LNCAP (cell line): ENCODE data around the gene DYNC1H1.

Experiments used
- TF ChIP-seq, protein P1 (sequence below): fragments of 450-650 bp; IDR thresholded peaks from 2 replicates; pipeline ENCODE4 v1.5.1; 2017; ENCODE audit warnings: mild to moderate bottlenecking

The DYNC1H1 gene

DNA sequence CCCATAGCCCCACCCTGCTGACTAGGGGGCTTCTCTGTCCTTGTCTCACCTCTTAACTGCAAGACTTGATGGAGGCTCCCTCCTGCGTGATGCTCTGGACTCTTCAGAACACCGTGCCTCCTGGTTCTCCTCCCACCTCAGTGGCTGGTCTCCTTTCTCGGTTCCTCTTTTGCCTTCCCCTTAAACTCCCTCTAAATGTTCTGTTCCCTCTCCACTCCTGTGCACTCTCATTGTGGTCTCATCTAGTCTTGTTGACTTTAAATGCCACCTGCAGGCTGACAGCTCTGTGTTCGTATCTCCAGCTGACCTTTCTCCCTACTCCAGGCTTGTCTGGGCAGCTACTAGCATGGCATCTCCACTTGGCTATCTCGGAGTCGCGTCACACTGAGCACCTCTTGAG is 28.3 kb downstream of the DYNC1H1 start:
- TF ChIP-seq, protein P1, sequence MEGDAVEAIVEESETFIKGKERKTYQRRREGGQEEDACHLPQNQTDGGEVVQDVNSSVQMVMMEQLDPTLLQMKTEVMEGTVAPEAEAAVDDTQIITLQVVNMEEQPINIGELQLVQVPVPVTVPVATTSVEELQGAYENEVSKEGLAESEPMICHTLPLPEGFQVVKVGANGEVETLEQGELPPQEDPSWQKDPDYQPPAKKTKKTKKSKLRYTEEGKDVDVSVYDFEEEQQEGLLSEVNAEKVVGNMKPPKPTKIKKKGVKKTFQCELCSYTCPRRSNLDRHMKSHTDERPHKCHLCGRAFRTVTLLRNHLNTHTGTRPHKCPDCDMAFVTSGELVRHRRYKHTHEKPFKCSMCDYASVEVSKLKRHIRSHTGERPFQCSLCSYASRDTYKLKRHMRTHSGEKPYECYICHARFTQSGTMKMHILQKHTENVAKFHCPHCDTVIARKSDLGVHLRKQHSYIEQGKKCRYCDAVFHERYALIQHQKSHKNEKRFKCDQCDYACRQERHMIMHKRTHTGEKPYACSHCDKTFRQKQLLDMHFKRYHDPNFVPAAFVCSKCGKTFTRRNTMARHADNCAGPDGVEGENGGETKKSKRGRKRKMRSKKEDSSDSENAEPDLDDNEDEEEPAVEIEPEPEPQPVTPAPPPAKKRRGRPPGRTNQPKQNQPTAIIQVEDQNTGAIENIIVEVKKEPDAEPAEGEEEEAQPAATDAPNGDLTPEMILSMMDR = no peak

DNA sequence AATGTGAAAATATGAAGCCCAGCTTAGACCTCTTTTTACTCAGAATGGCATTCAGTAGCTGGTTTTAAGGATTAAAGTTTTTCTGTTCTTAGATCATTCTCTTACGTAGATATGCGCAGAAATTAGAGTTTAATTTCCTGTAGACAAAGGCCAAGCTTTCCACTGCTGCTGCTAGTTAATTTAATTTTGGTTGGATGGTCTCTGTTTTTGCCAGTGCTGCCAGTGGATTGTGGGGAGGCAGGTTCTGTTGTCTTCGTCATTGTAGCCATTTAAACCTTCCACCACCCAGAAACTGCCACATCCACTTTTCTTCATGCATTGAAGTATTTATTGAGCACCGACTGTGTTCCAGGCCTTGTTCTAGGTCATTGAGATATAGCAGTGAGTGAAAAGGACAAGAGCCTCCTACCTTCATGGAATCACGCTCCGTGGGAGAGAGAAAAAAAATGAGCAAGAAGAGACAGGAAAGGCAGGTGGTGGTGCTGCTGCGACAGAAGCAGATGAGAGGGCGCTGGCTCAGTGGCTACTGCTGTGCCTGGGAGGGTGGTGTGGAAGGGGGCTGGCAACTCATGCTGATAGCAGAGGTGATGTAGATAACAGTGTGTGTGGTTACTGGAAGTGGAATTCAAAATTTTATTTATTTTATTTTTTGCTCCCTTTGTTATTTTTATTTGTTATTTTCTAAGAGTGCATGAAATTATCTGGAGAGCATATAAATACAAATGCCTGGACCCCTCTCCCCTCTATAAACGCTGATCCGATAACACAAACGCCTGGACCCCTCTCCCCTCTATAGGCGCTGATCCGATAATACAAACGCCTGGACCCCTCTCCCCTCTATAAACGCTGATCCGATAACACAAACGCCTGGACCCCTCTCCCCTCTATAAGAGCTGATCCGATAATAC is 33.3 kb downstream of the DYNC1H1 start:
- TF ChIP-seq, protein P1 = no peak

DNA sequence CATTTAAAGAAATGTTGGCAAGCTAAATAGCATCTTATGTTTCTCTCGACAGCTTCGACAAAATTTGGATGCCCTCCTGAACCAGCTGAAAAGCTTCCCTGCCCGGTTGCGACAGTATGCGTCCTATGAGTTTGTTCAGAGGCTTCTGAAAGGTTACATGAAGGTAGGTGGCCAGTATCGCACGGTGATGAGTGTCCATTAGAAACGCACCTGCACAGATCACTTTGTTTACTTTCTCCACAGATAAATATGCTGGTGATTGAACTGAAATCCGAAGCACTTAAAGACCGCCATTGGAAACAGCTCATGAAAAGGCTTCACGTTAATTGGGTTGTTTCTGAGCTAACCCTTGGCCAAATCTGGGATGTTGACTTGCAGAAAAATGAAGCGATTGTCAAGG is 36.5 kb downstream of the DYNC1H1 start:
- TF ChIP-seq, protein P1 = no peak

DNA sequence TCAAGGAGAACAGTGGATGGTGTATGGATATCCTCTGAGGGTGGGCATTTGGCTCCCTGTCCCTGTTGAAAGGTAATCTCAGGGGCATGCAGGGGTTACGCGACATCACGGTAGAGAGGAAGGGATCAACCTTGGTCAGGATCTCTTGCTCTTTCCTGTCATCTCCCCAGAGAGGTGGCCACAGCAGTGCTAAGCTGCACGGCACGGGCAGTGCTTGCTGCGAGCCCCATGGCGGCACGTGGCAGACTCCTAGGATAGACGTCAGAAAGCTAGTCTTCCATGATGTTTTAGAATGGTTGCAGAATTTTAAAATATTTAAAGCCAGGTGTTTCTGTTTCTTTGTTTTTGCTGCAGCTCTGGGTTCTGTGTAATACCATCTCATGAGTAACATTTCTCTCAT is 41.0 kb downstream of the DYNC1H1 start:
- TF ChIP-seq, protein P1 = no peak

DNA sequence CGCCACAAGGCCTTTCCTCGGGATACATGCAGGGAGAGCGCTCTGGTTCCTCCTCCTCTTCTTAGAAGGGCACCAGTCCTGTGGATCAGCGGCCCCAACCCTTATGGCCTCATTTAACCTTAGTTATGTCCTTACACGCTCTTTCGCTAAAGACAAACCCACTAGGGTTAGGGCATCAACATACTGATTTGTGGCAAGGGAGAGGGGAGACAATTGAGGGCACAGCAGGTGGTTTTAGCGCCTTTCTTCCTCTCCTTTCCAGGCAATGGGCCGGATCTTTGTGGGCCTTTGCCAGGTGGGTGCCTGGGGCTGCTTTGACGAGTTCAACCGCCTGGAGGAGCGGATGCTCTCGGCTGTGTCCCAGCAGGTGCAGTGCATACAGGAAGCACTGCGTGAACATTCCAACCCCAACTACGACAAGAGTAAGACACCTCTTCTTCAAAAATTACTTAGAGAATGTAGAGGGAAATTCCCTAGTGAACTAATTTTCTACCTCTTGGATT is 43.6 kb downstream of the DYNC1H1 start:
- TF ChIP-seq, protein P1 = no peak

DNA sequence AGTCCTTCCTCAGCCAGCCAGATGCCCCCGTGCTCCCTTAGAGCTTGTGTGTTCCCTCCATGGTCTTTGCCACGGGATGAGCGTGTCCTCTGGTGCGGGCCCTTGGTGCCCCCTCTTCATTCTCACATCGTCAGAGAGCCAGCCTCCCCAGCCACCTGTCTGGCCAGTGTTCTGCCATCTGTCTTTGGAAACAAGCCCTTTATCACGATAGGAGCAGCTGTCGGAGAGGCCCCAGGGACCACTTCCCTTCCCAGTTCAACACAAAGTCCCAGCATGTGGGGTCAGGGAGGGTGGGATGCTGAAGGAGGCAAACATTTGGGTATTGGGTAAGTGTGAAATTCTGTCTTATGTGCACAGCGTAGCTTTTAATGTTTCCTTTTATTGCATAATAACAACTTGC is 44.5 kb downstream of the DYNC1H1 start:
- TF ChIP-seq, protein P1 = no peak

DNA sequence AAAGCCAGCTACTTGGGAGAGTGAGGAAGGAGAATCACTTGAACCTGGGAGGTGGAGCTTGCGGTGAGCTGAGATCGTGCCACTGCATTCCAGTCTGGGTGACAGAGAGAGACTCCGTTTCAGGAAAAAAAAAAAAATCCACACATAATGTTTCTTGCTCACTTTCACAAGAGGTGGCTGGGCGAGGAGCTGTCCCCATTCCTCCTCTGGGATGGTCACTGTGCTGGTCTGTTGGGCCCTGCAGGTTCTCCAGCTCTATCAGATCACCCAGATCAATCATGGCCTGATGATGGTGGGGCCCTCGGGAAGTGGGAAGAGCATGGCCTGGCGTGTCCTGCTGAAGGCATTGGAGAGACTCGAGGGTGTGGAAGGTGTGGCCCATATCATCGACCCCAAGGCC is 47.3 kb downstream of the DYNC1H1 start:
- TF ChIP-seq, protein P1 = no peak
